Mononuclear cell (primary cell): ENCODE measurements around the gene FCHO1. TPM values are rescaled to one million over a fixed set of nuclear protein-coding genes. Genes with fewer than 3 reads are reported as not detected.

Experiments used
- H3K27me3 ChIP-seq: 2 replicates; pipeline ENCODE4 v1.6.0; 2011; ENCODE audit warnings: low read length, control low read depth; ENCODE audit not compliant: insufficient read depth
- H3K4me1 ChIP-seq: 2 replicates; pipeline ENCODE4 v1.5.1; 2011; ENCODE audit warnings: mild to moderate bottlenecking, low read length, control low read depth; ENCODE audit not compliant: insufficient read depth
- H3K4me3 ChIP-seq: 2 replicates; pipeline ENCODE4 v1.5.1; 2011; ENCODE audit warnings: mild to moderate bottlenecking, low read length, moderate library complexity
- H3K9me3 ChIP-seq: 2 replicates; pipeline ENCODE4 v1.5.1; 2011; ENCODE audit warnings: low read depth, mild to moderate bottlenecking, control low read depth, low read length
- total RNA-seq: library from RNA; depleted of rRNA; stranded (reverse); fragments of >200 nt; gene quantifications from one replicate; pipeline ENCODE4 v1.2.3, GENCODE V29; 2012

FCHO1 gene
- total RNA-seq, 1 donor, result 24.1 TPM

- H3K4me3 ChIP-seq, result no peak overlapping the region
- no peaks in the 10 kb centered on the region for H3K4me1 ChIP-seq
- H3K27me3 ChIP-seq, result no peaks in the 10 kb centered on the region
- H3K9me3 ChIP-seq, result no peaks in the 10 kb centered on the region
Observed at GRCh38 chr19:17835182-17836006, 84.1 kb downstream of the FCHO1 start.

- Histone ChIP-seq H3K4me3 (no peak overlapping the region), H3K27me3 (no peaks in the 10 kb centered on the region), H3K9me3 (no peaks in the 10 kb centered on the region), H3K4me1 (no peaks in the 10 kb centered on the region)
Observed at GRCh38 chr19:17836530-17836929, 85.3 kb downstream of the FCHO1 start.

DNA sequence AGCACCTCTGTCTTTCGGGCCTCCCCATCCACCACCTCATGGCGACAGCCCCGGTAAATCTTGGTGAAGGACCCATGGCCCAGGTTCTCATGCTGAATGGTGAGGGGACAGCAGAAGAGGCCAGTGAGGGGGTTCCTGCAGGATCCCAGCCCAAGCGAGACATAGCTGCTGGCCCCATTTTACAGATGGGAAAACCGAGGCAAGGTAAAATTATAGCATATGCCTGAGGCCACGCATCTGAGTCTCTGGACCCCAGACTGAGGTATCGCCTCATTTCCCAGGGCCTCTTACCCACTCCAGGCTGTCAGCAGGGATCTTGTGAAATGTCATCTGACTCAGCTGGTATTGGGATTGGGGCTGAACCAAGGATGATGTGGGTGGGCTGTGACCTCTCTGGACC is 86.7 kb downstream of the FCHO1 start:
- Histone ChIP-seq H3K27me3 (no peaks in the 10 kb centered on the region), H3K4me3 (no peak overlapping the region), H3K9me3 (no peaks in the 10 kb centered on the region), H3K4me1 (peaks cover under 1% of the 10 kb centered on the region)

Other genes starting within 250 kb of the FCHO1 start
- 43.0 TPM for gene PGLS, start 239.8 kb upstream of the FCHO1 start, total RNA-seq
- gene COLGALT1, start 195.8 kb upstream of the FCHO1 start, total RNA-seq, result 25.3 TPM
- under 0.01 TPM for gene UNC13A, start 63.1 kb upstream of the FCHO1 start, total RNA-seq
- 18.8 TPM for gene MAP1S, start 32.0 kb upstream of the FCHO1 start, total RNA-seq
- gene B3GNT3, start 43.7 kb downstream of the FCHO1 start, total RNA-seq, result 0.10 TPM
- 0.52 TPM for gene INSL3, start 70.0 kb downstream of the FCHO1 start, total RNA-seq
- gene JAK3, start 96.5 kb downstream of the FCHO1 start, total RNA-seq, result 61.1 TPM
- 1,903 TPM for gene RPL18A, start 108.4 kb downstream of the FCHO1 start, total RNA-seq
- gene SLC5A5, start 120.5 kb downstream of the FCHO1 start, total RNA-seq, result 0.21 TPM
- 13.2 TPM for gene CCDC124, start 181.5 kb downstream of the FCHO1 start, total RNA-seq
- under 0.01 TPM for gene KCNN1, start 215.6 kb downstream of the FCHO1 start, total RNA-seq